K562 (cell line): Measurements from ENCODE around the gene SYNE1. TPM values are rescaled to one million over a fixed set of nuclear protein-coding genes. Genes with fewer than 3 reads are reported as not detected.

Experiments
- ATAC-seq: fragments of 200-7000 bp; cut with Tn5 transposase; 3 replicates; pipeline ENCODE4 v1.9.1; 2020; ENCODE audit warnings: moderate library complexity
- BruUV-seq: library from RNA; stranded (reverse); fragments of 400-500 nt; replicated peaks from 2 replicates; lab custom pipeline; 2021; lab: Mats Ljungman, UMichigan
- CTCF ChIA-PET: fragments of 300-600 bp; formaldehyde crosslinking; extraction: SDS; loops from one replicate; lab custom pipeline; 2021; ENCODE audit warnings: low intra/inter-chr PET ratio; lab: Yijun Ruan, JAX
- POLR2A ChIA-PET: fragments of 300-600, 350-650 bp; sonication (Branson Sonifier 250); formaldehyde crosslinking; extraction: SDS; loops from one replicate; lab custom pipeline; 2021; ENCODE audit warnings: antibody characterized with exemption, inconsistent platforms; lab: Yijun Ruan, JAX
- DNase-seq, 4 experiments: peaks; one replicate each; pipeline versions ENCODE4 v3.0.0 to v3.0.0-alpha.2; 2011 to 2018; ENCODE audit warnings: low spot score in 3 of 4, mixed read lengths in 3 of 4; ENCODE audit errors: extremely low read depth in 1 of 4
- FAIRE-seq: peaks from 2 replicates; lab custom pipeline; 2011; peaks lifted over from hg19 to GRCh38; lab: Jason Lieb, UNC
- H2AFZ ChIP-seq: 2 replicates; pipeline ENCODE4 v1.6.0; 2011; ENCODE audit warnings: low read depth, low read length, control low read depth, inconsistent platforms
- H3K27ac ChIP-seq: fragments of 200-600 bp; 3 replicates; pipeline ENCODE4 v1.8.0; 2011; ENCODE audit warnings: low read depth, mild to moderate bottlenecking, control low read depth, inconsistent platforms, low read length, moderate library complexity, mixed read lengths; ENCODE audit errors: extremely low read depth
- H3K27me3 ChIP-seq, 2 experiments: fragments of 300-600 bp in 1 of 2; 2 replicates in 1 of 2; 3 replicates in 1 of 2; pipeline versions ENCODE4 v1.6.0 to v1.8.0; 2011; ENCODE audit warnings: inconsistent platforms in 2 of 2, low read length in 2 of 2, mild to moderate bottlenecking in 1 of 2, mixed read lengths in 1 of 2, moderate library complexity in 1 of 2; ENCODE audit not compliant: control insufficient read depth in 2 of 2, insufficient read depth in 2 of 2
- H3K36me3 ChIP-seq: fragments of 300-600 bp; 3 replicates; pipeline ENCODE4 v1.8.0; 2011; ENCODE audit warnings: mild to moderate bottlenecking, low read length, inconsistent platforms; ENCODE audit not compliant: control insufficient read depth, insufficient read depth
- H3K4me1 ChIP-seq, 2 experiments: fragments of 200-600 bp in 1 of 2; replicated peaks in 1 of 2; 2 replicates in 1 of 2; 3 replicates in 1 of 2; pipeline versions ENCODE4 v1.5.1 to v1.8.0; 2011; ENCODE audit warnings: inconsistent platforms in 2 of 2, low read length in 2 of 2, mild to moderate bottlenecking in 1 of 2, mixed read lengths in 1 of 2, moderate library complexity in 1 of 2; ENCODE audit not compliant: control insufficient read depth in 2 of 2, insufficient read depth in 2 of 2
- H3K4me2 ChIP-seq: 2 replicates; pipeline ENCODE4 v1.6.1; 2011; ENCODE audit warnings: low read length, control low read depth, inconsistent platforms, mixed read lengths; ENCODE audit not compliant: insufficient read depth
- H3K4me3 ChIP-seq: fragments of 200-600 bp; sonication (generic), shearing (Covaris generic); 2 replicates; pipeline ENCODE4 v1.5.1; 2016; ENCODE audit warnings: control low read depth, inconsistent platforms
- H3K79me2 ChIP-seq: fragments of 200-600 bp; 3 replicates; pipeline ENCODE4 v1.8.0; 2011; ENCODE audit warnings: low read length, inconsistent platforms; ENCODE audit not compliant: control insufficient read depth, insufficient read depth
- H3K9ac ChIP-seq, 2 experiments: 2 replicates each; pipeline versions ENCODE4 v1.6.0 to v1.6.1; 2011; ENCODE audit warnings: low read depth in 2 of 2, low read length in 2 of 2, control low read depth in 1 of 2, inconsistent platforms in 1 of 2, mild to moderate bottlenecking in 1 of 2, mixed read lengths in 1 of 2; ENCODE audit not compliant: insufficient read depth in 1 of 2
- H3K9me1 ChIP-seq: one replicate; pipeline ENCODE4 v1.6.0; 2011; ENCODE audit warnings: inconsistent platforms, mild to moderate bottlenecking, low read length, moderate library complexity; ENCODE audit not compliant: control insufficient read depth, insufficient read depth
- H3K9me3 ChIP-seq: replicated peaks from 2 replicates; pipeline ENCODE4 v1.5.1; 2011; ENCODE audit warnings: low read depth, low read length, inconsistent platforms; ENCODE audit not compliant: control insufficient read depth, insufficient read depth
- H4K20me1 ChIP-seq: replicated peaks from 2 replicates; pipeline ENCODE4 v1.6.1; 2011; ENCODE audit warnings: low read length, inconsistent platforms, mixed read lengths; ENCODE audit not compliant: control insufficient read depth, insufficient read depth
- AFF4 ChIP-seq: sonication (generic); formaldehyde crosslinking; IDR thresholded peaks from 2 replicates; pipeline ENCODE4 v1.8.0; 2023; ENCODE audit warnings: mild to moderate bottlenecking, missing genetic modification reagents
- CHD1 ChIP-seq: fragments of 200-600 bp; sonication (generic); IDR thresholded peaks from one replicate; pipeline ENCODE4 v1.6.1; 2012; ENCODE audit warnings: mild to moderate bottlenecking, moderate library complexity, low read length, inconsistent platforms
- FOXJ3 ChIP-seq: sonication (generic); formaldehyde crosslinking; IDR thresholded peaks from 2 replicates; pipeline ENCODE4 v1.4.0; 2020; ENCODE audit warnings: mild to moderate bottlenecking, missing genetic modification reagents
- KDM1A ChIP-seq, 2 experiments: fragments of 450-650 bp; IDR thresholded peaks; 2 replicates each; pipeline ENCODE4 v1.6.1; 2016; ENCODE audit warnings: mild to moderate bottlenecking in 2 of 2
- POLR2G ChIP-seq: fragments of 200-400 bp; formaldehyde crosslinking; IDR thresholded peaks from 2 replicates; pipeline ENCODE4 v1.6.1; 2017; ENCODE audit warnings: low read depth, mild to moderate bottlenecking, antibody characterized with exemption, low read length, moderate library complexity
- SIX5 ChIP-seq, 2 experiments: IDR thresholded peaks; 2 replicates each; pipeline ENCODE4 v1.6.1; 2011; ENCODE audit warnings: low read length in 2 of 2, borderline replicate concordance in 1 of 2, low read depth in 1 of 2, mild to moderate bottlenecking in 1 of 2, moderate library complexity in 1 of 2; ENCODE audit not compliant: insufficient read depth in 1 of 2
- YBX1 ChIP-seq: fragments of 450-650 bp; IDR thresholded peaks from 2 replicates; pipeline ENCODE4 v1.7.1; 2016; ENCODE audit warnings: mild to moderate bottlenecking
- ZBTB17 ChIP-seq: fragments of 450-650 bp; formaldehyde crosslinking; IDR thresholded peaks from 2 replicates; pipeline ENCODE4 v1.4.0; 2020; ENCODE audit warnings: mild to moderate bottlenecking
- ZBTB5 ChIP-seq: fragments of 450-650 bp; IDR thresholded peaks from 2 replicates; pipeline ENCODE4 v1.6.1; 2017; ENCODE audit warnings: antibody characterized with exemption
- ZNF518B ChIP-seq: fragments of 250-450 bp; sonication (Bioruptor Pico); IDR thresholded peaks from 2 replicates; pipeline ENCODE4 v1.5.0; 2021; ENCODE audit warnings: mild to moderate bottlenecking, moderate library complexity
- ZNF696 ChIP-seq: fragments of 250-450 bp; sonication (Bioruptor Pico); conservative IDR thresholded peaks from 2 replicates; pipeline ENCODE4 v1.4.0; 2020; ENCODE audit warnings: mild to moderate bottlenecking, moderate library complexity
- ZNF707 ChIP-seq: fragments of 250-450 bp; sonication (Bioruptor Pico); conservative IDR thresholded peaks from 2 replicates; pipeline ENCODE4 v1.8.0; 2022; ENCODE audit warnings: inconsistent platforms, mild to moderate bottlenecking, moderate library complexity
- WGBS: fragments of 100-300 bp; shearing (Covaris generic); methylation state at CpG from one replicate; pipeline ENCODE4 v1.1.6; 2016; ENCODE audit warnings: low coverage, mixed read lengths; ENCODE audit not compliant: insufficient coverage; ENCODE audit errors: missing lambda C conversion rate; 5-methylcytosine and 5-hydroxymethylcytosine counted together
- in situ Hi-C: fragments of 300-500 bp; cut with MboI; formaldehyde crosslinking; loops from 4 replicates; pipeline ENCODE4 v1.15.0; 2018; ENCODE audit warnings: inconsistent platforms, mixed read lengths
- intact Hi-C: fragments of 100-400 bp; cut with micrococcal nuclease; formaldehyde crosslinking; loops from 2 replicates; pipeline ENCODE4 v1.14.2; 2022
- polyA plus RNA-seq, 8 experiments: library from polyadenylated mRNA; depleted of rRNA in 4 of 8; stranded (reverse) in 5 of 8; unstranded in 3 of 8; fragments of >200 nt; fragmentation: Nextera tagmentation in 2 of 8; fragmentation: Illumina TruSeq in 1 of 8; extraction: Ambion mirVana in 2 of 8; extraction: Trizol in 1 of 8; gene quantifications; 2 replicates each; pipeline versions ENCODE4 v1.2.1 to v1.2.3, GENCODE V29; 2011 to 2014; ENCODE audit warnings: inconsistent platforms in 1 of 8, missing spikeins in 1 of 8
- total RNA-seq, 7 experiments: library from RNA; depleted of rRNA in 6 of 7; stranded (reverse); fragments of >200 nt in 6 of 7; fragmentation: Illumina TruSeq in 2 of 7; extraction: Trizol in 2 of 7; gene quantifications; 2 replicates each; pipeline versions ENCODE4 v1.2.1 to v1.2.3, GENCODE V29; 2011 to 2021; ENCODE audit warnings: low replicate concordance in 1 of 7

Gene SYNE1
- total and polyA plus RNA-seq, 9 of the 15 experiments (the other 6 are each of a cell fraction or from before 2014, with no cell fraction given): under 0.01 to 0.42 (median 0.08) TPM; not detected in 1

- in situ Hi-C loops (no loop called here), intact Hi-C loops (no loop called here)
- Histone ChIP-seq H4K20me1 (no peaks in the 10 kb centered on the region), H3K4me1 (no peaks in the 10 kb centered on the region), H3K9ac (no peak overlapping the region), H3K79me2 (no peaks in the 10 kb centered on the region), H3K36me3 (no peaks in the 10 kb centered on the region), H3K27me3 (no peaks in the 10 kb centered on the region), H3K9me1 (no peaks in the 10 kb centered on the region), H3K4me3 (no peak overlapping the region), H3K27ac (no peak overlapping the region), H2AFZ (no peak overlapping the region), H3K9me3 (no peaks in the 10 kb centered on the region; the same call in 1 of the 2 replicates), H3K4me2 (no peak overlapping the region)
- BruUV-seq: no TSS peak
- DNase-seq: no peak
- ATAC-seq: no peak
- ChIA-PET CTCF (no interaction called here), POLR2A (interaction anchor here (0.7 kb wide), 1 partner anchor 15 kb away, joined by 3 read pairs; no protein-coding TSS in a partner anchor)
- 2% methylated on average over 7 of the region's 7 CpGs for WGBS
- FAIRE-seq: no peak
- TF ChIP-seq ZNF696 (CRISPR knock-in tag) (no peak), KDM1A (IDR thresholded peaks at IDR 0.05) (no peak), ZNF707 (no peak), CHD1 (no peak), ZNF518B (no peak), YBX1 (no peak), ZBTB5 (no peak), ZBTB17 (no peak), POLR2G (no peak), AFF4 (CRISPR knock-in tag) (no peak), SIX5 (IDR thresholded peaks at IDR 0.05; ENCODE audit: borderline replicate concordance in 1 of 2, insufficient read depth in 1 of 2, low read depth in 1 of 2, low read length in 2 of 2) (no peak), FOXJ3 (CRISPR knock-in tag) (no peak)
Measured at GRCh38 chr6:152566103-152566875, 70.9 kb downstream of the SYNE1 start.
